GM18858 (cell line): Measurements from ENCODE around the gene SMIM29.
"Not testable (repeated sequence)": the region's sequence is repeated elsewhere in the genome, so short reads cannot be mapped to it uniquely, and the experiment has no call there.

Experiments used
- ATAC-seq: cut with Tn5 transposase; IDR thresholded peaks from one replicate; pipeline ENCODE4 v1.9.1; 2021; ENCODE audit not compliant: unreplicated experiment

Gene SMIM29

DNA sequence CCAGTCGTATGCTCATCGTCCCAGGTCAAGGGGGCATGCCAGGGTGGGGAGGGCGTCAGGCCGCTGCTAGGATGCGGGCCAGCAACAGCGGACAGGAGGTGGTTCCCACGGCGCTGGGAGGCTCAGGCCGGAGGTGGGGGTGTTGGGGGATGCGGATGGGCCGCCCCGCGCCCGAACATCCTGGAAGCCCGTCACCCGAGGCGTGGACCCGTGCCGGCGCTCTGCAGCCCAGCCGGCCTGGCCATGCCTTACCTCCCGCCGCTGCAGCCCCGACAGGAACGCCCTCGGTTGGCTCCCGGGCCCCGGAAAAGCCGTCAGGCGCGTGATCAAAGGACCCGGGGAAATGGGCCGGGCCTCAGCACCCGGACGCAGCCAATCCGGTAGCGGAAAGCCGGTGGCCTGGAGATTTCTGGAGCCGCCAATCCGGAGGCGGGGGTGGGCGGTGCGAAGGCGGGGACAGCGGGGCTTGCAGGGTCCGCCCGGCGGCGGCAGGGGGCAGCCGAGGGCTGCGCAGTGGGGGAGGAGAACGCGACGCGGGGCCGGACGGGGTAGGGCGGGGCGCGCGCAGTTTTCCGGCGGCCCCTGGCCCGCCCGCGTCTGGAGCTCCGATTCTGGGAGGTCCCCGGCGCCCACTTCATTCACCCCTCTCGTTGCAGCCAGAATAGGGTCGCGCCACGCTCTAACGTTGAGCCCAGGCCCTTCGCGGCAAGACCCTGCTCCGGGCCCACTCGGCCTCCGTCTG, at the start of gene SMIM29:
Gene SMIM29, minus strand, starts transcription at position 280 of the 742 bp plus-strand sequence. CDS start 1,215 bp downstream, outside the sequence.
- no peak for ATAC-seq

DNA sequence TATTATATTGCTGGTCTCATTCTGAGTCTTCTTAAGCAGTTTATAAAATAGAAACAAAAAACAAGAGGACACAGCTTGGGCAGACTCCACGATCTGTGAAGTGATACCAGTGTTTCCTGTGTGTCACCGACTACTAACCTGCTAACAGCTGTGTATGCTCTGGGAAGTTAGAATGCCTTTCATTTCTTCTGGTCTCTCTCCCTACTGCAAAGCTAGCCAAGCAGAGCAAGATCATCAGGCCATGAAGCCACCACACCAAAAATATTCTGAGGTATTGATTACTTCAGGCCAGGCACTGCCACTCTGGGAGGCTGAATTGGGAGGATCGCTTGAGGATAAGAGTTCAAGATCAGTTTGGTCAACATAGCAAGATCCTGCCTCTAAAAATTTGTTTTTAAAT, 46.9 kb upstream of the SMIM29 start:
- peak; percentile 82 for ATAC-seq

DNA sequence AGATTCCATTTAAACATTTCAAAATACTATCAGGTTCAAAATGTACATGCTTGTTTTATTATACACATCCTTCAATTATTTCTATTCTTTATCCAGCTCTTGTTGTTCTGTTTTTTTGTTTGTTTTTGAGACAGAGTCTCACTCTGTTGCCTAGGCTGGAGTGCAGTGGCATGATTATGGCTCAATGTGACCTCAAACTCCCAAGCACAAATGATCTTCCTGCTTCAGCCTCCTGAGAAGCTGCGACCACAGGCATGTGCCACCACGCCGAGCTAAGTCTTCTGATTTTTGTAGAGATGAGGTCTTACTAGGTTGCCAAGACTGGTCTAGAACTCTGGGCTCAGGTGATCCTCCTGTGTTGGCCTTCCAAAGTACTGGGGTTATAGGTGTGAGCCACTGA, 44.1 kb upstream of the SMIM29 start:
- ATAC-seq: no peak

DNA sequence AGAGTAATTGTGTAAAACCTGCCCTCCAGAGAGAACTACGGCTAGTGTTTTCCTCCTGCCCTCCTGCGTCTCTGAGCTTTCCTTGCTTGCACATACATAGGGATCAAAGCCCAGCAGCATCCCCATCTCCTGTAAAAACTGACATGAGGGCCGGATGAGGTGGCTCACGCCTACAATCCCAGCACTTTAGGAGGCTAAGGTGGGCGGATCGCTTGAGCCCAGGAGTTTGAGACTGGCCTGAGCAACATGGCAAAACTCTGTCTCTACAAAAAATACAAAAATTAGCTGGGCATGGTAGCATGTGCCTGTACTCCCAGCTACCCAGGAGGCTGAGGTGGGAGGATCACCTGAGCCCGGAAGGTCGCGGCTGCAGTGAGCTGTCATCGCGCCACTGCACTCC, 40.3 kb upstream of the SMIM29 start:
- no peak for ATAC-seq

DNA sequence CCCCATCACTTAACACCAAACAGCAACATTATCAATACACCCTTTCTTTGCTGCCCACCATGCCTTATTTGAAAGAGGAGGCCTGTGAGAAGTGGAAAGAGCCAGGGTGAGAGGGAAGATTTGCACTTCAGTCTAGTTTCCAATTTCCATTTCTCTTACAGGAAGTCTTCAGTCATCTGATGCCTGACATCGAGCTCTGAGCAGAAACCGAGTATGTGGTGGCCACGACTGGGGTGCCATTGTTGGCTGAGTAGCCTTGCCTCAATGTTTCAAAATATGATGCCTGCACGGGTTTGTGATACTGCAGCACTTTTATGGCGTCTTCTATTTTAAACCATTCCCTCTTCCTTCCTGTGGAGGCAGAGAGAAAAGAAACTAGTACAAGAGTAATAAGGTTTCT, 39.8 kb upstream of the SMIM29 start:
- ATAC-seq: no peak

DNA sequence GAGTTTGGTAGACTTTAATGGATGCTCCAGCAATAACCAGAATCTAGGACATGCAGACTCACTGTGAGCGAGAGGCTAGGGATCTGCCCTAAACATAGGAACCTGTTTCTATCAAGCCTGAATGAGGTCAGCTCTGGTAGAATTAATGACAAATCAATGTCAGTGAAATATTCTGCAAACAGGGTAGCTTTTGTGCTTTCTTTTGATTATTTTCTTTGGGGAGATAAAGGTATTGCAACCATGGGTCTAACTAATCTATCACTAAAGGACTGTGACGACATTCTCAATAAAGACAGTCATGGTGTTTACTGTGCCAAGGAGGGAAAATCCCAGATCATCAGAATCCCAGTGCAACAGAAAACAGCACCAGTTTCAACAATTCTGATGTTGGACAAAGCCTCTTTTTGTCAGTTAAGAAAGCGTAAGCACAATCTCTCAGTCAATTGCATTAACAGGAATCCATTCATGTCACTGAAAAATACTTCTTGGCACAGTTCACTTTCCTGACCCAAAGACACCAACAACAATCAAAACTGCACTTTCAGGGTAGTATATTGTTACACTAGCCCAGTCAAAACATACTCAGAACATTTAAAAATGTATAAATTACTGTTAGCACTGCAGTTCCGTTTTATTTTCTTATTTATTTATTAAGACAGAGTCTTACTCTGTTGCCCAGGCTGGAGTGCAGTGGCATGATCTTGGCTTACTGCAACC, 36.8 kb upstream of the SMIM29 start:
- ATAC-seq: no peak

DNA sequence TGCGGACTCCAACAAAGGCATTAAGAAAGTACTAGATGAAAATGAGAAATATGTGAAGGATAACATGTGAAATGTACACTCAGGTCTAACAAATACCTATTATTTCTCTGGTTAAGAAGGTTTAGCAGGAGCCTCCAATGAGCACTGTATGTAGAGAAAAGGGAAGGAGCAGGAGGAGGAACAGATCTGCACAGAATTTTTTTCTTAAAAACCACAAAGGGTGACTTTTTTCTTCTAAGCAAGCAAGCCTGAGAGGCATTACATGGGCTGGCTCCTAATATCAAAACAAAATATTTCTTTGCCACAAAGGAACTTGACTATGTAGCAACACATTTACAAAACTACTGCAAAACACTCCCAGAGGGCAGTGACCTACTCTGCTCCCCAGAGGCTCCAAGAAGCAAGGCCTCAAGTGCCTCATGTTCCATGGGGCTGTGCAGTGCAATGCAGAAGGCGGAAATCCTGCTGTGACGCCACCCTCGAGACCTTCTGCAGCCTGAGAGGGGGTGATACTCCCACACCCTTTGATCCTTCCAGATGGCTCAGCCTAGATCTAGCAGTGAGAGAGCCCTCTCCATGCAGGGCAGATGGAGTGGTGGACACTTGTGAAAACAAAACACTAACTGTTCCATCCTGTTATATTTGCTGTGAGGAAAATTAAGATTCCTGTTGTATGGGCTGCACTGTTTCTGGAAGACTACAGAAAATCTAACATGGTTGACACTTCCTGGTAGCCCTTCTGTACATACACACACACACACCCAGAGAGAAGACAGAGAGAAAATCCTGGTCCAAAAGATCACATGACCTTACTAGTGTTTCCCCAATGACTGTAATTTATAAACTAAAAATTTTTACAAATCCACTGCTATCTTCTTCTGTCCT, 36.0 kb upstream of the SMIM29 start:
- ATAC-seq: no peak

DNA sequence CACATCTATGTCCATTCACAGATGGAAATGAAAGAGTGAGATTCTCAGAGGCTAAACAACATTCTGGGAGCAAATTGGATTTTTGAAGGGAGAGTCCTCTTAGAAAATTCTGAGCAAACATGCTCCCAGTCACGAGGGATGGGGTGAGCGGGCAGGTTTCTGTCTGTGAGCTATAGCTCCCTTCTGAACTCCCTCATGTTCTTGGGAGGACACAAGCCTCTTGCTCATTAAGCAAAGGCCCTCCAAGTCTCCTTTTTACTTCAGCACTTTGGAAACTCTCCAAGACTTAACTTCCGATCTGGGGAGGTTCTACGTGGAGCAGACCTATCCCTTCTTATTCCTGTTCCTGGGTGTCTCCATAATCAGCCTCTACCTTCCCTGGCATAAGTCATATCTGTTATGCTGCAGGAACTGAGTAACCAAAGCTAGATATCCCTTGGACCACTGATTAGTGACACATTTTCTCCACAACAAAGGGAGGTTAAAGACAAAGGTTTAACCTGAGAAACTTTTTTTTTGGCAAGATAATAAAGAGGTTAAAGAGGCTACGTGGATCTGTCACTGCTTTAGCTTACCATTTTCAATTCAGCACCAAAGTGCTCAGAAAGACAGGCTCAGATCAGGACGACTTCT, 33.0 kb upstream of the SMIM29 start:
- ATAC-seq: no peak

DNA sequence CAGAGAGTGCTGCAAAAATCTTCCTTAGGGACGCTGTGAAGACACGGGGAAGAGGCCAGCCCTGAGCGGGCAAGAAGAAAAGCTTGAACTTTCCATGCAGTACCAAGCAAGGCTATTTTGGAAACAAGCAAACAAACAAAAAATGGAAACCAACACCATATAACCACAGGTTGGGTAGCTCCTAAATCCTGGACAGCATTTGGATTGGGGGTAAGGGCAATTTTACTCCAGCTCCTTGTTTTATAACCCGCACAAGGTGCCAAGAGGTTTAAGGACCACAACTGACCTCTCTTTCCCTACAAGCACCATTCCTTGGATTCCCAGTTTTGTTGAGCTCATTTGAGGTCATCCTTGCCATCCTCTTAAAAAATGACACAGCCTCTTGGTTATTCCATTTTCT, 31.4 kb upstream of the SMIM29 start:
- ATAC-seq: no peak

DNA sequence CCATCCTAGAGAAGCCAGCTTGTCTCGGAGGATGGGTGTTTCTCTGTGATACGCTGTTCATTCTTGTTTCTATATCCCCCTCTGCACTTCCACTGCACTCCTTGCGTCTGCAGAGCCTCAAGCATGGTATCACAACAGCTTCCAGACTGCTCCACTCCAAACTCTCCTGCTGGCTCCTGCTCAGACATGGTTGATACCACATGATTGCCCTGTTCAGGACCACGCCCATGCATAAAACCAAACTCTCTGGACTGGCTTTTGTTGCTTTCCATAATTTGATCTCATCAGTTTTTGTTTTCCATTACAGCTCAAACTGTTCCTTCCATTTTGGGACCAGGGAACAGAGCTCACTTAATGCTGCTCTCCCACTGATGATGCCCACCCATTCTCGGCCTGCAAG, 30.0 kb upstream of the SMIM29 start:
- no peak for ATAC-seq

DNA sequence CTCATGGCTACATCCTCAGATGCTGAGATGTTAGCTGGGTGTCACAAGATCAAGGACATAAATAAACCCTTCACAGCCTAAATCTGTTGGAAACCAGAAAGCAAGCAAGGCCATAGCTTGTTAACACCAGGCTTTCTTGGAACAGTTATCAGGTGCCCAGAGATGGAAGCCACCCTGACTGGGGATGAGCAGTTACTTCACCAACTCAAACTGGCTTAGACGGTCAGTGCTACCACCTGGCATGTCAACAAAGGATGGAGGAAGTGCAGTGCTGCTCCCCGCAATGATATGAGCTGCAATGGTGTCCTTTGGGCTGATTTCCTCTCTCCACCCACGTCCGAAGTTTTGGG, 28.9 kb upstream of the SMIM29 start:
- no peak for ATAC-seq

DNA sequence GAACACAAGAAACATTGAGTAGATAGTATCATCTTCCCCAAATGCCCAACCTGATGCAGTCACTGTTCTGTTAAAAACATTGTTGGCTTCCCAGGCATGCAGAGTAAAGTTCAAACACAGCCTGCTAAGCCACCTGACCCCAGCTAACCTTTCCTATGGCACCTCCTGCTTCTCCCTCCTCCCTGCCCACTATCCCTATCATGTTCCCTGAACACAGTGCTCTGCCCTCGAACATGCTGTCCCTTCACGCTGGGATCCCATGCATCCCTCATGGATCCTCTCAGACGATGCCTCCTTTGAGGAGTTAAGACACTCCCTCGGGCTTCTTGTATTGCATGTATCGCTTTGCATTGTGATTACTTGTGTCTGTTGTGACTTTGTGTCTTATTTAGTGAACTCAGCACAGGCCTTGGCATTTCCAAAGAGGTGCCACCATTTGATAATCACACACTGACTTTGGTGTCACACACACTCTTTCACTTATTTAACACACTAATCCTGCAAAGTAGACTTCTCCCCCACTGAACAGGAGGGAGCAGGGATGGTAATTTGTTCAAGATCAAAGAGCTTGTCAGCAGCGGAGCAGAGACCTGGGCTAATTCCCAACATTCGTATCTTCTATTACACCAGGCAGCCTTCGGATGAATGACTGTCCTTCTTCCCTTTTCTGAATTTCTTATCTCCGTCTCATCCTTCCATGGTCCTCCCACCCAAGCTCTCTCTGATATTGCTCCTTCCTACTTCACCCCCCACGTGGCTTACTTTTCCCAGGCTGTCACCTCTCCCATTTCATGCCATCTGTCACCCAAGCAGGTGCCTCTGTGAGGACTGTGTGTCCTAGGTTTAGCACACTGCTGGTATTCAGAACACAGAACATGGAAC, 28.3 kb upstream of the SMIM29 start:
- ATAC-seq: no peak

DNA sequence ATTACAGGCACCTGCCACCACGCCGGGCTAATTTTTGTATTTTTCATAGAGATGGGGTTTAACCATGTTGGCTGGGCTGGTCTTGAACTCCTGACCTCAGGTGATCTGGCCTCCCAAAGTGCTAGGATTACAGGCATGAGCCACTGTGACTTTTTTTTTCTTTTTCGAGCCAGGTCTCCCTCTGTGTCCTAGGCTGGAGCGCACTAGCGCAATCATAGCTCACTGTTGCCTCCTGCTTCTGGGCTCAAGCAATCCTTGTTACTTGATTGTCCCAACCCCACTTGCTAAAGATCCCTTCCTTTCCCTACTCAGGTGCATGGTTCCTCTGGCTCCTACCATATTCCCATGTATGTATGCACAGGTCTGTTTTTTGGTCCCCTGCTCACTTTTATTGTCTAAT, 27.4 kb upstream of the SMIM29 start:
- no peak for ATAC-seq

DNA sequence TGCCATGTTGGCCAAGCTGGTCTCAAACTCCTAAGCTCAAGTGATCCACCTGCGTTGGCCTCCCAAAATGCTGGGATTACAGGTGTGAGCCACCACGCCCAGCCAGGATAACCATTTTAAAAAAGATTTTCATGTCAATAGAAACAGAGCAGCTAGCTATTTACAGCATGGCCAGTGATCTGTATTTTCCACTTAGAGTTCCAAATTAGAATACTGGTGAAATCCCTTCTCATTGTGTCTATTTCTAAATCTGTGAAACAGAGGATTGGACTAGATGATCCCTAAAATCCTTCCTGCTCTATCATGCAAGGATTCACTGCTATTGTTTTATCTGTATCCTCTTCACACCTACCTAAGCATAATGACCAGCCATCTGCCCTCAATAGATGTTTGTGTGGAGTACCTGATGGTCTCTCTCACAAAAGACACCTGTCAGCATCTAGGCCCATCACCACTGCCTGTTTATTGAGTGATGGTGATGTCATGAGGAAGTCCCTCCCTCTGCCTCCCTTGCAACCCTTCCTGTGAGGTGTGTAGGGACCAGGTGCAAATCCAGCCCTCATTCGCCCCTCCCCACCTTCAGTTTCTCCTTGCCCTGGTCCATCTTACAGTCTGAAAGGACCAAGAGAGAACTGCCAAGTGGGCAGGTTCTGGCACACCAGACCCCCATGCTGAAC, 26.5 kb upstream of the SMIM29 start:
- no peak for ATAC-seq

DNA sequence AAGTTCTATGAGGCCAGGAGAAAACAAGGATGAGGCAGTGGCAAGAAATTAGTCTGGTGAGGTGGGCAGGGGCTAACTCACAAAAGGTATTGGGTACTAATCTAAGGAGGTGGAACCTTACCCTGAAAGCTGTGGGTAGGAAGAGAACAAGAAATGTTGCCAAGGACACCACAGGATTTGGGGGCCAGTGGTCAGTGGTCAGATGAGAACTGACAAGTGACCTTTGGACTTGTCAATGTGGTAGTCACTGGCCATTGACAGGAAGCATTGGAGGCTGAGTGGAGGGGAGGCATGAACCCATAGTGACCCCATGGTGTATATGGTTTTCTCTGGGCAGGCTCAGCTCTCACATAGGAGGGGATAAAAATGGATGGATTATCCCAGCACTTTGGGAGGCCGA, 25.3 kb upstream of the SMIM29 start:
- no peak for ATAC-seq

DNA sequence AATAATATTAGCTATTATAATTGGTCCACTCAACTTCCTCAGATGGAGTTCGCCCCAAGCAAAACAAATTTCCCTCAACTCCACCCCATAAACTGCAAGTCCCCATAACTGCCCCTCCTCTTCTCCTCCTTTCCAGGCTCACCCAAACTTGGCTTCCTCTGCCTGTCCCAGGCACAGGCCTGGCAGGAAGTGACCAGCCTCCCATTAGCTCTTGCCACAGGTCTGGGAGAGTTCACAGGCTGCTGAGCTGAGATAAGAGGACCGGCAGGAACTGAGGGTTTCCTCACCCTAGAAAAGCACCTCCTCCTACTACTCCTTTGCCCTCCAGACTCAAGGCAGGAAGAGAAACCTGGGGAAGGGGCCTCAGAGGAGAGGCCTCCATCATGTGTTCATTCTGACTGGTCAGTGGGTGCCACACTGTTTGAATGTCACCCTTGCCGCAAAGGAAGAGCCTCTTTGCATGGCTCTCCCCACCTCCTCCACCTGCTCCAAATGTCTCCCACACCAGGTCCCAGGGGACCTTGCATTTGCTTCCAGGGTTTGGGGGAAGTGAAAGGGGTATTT, 24.5 kb upstream of the SMIM29 start:
- no peak for ATAC-seq

DNA sequence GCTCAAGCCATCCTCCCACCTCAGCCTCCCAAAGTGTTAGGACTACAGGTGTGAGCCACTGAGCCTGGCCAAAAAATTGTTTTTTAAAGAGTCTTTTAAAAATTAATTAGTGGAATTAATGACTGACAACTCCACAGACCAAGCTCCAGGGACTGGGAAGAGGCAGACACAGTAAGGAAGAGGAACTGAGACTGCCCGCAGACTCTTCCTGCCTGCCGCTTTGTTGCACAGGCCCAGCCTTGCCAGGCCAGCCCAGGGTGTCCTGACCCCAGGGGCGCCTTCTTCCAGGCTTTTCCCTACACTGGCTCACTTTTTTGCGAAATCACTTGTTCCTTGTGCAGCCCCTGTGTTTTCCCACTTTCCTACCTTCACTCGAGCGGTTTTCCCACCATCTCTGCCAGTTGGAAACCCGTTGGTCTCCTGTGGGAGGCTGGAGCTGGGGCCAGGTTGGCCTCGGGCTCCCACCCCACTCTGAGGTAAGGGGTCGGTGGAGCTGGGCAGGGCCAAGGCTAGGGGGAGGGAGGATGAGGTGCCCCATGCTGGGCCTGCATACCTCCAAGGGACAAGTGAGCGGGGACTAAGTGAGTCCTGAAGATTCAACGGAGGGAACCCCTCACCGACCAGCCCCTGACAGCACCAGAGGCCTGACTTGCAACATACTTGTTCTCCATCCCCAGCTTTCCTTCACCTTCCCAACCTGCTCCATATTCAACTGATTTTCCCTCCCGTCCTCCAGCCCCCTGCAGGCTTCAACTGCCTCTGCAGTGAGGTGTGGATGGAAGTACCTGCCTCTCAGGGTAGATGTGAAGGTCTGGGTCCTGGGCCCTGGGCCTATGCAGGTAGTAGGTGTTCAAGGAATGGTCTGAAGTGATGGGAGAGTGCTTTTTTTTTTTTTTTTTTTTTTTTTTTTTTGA, 23.5 kb upstream of the SMIM29 start:
- ATAC-seq: no peak

DNA sequence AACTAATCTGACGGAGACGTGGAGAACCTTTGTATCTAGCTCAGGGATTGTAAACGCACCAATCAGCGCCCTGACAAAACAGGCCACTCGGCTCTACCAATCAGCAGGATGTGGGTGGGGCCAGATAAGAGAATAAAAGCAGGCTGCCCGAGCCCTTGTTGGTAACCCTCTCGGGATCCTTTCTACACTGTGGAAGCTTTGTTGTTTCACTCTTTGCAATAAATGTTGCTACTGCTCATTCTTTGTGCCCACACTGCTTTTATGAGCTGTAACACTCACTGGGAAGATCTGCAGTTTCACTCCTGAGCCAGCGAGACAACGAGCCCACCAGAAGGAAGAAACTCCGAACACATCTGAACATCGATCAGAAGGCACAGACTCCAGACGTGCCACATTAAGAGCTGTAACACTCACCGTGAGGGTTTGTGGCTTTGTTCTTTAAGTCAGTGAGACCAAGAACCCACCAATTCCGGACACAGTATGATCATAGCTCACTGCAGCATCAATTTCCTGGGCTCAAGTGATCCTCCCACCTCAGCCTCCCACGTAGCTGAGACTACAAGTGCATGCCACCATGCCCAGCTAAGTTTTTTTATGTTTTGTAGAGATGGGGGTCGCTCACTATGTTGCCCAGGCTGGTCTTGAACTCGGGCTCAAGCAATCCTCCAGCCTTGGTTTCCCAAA, 21.0 kb upstream of the SMIM29 start:
- not testable (repeated sequence) for ATAC-seq
